GM18907 (cell line): Measurements from ENCODE around the gene CRIM1.

Experiments
- ATAC-seq: cut with Tn5 transposase; IDR thresholded peaks from one replicate; pipeline ENCODE4 v1.9.1; 2021; ENCODE audit warnings: mild to moderate bottlenecking, moderate library complexity; ENCODE audit not compliant: unreplicated experiment

CRIM1 gene

GRCh38 chr2:36509075-36509474, 153.5 kb downstream of the CRIM1 start:
- no peak for ATAC-seq

DNA sequence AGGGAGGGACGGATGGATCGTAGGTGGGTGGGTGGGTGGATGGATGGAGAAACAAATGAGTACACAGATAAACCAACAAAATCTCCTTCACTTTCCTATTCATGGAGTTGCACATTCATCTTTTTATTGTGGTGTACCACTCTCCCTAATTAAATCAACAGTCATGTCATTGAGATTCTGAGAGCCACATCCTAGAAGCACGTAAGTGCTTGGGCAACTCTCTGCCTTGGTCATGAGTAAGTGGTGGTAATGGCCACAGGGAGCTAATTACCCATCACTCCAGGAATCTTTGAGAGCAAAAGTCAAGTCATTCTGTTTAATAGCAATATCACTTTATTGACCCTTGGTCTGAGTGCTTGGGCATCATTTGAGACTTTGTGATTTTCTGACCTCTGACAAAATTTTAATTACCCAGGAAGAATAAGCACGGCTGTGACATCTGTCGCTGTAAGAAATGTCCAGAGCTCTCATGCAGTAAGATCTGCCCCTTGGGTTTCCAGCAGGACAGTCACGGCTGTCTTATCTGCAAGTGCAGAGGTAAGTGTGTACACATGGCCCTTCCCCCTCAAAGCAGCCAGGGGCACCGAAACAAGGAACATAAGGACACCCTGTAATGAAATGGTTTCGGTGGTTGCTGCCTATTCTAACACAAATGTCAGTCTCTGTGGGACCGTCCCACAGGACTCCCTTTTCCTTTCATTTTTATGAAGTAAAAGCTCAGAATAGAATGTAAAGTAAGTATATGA, 156.5 kb downstream of the CRIM1 start:
- peak; percentile 59 for ATAC-seq

DNA sequence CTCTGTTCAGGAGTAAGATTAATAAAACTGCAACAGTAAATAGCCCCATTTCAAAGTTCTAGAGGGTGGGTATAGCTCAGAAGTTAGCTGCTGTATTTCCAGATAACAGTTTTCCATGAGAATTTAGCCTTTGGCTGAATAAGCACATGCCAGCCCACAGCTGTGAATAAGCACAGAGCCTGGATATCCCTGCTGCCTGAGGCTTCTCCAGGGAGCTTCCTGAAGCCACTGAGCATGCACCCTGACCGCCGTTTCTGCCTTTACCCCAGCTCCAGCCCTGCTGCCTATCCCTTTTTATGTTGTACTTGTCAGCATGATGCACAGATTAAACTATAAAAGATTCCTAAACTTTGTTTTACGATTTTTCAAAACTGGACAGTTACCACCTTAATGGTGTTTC, 157.1 kb downstream of the CRIM1 start:
- no peak for ATAC-seq

GRCh38 chr2:36513661-36514060, 158.1 kb downstream of the CRIM1 start:
- ATAC-seq, result no peak

DNA sequence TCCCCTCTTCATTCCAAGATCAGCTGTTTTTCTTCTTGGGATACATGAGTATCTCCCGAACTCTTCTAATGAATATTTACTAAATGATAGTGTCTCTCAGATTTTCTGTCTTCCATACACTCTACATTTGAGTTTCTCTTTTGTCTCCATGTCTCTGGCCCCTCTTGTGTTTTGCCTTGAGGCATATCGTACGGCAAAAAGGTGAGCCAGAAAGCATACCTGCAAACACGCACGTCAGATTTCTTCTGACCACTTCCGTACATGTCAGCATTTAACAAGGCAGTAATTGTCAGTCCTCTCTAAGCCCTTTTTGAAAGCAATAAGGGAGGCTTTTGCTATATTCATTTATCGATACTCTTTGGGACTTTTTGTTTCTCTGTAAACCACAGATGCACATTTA, 160.0 kb downstream of the CRIM1 start:
- ATAC-seq, result no peak

GRCh38 chr2:36516136-36516870, 160.7 kb downstream of the CRIM1 start:
- ATAC-seq, result no peak

- ATAC-seq, result no peak
These were observed 164.9 kb downstream of the CRIM1 start for GRCh38 chr2:36520431-36520830.

GRCh38 chr2:36523153-36523552, 167.6 kb downstream of the CRIM1 start:
- no peak for ATAC-seq

GRCh38 chr2:36525245-36525644, 169.7 kb downstream of the CRIM1 start:
- ATAC-seq, result no peak

- ATAC-seq, result no peak
These were observed 170.6 kb downstream of the CRIM1 start for GRCh38 chr2:36526226-36526625.

GRCh38 chr2:36528274-36528673, 172.7 kb downstream of the CRIM1 start:
- peak; percentile 86 for ATAC-seq

GRCh38 chr2:36528766-36529392, 173.3 kb downstream of the CRIM1 start:
- no peak for ATAC-seq

DNA sequence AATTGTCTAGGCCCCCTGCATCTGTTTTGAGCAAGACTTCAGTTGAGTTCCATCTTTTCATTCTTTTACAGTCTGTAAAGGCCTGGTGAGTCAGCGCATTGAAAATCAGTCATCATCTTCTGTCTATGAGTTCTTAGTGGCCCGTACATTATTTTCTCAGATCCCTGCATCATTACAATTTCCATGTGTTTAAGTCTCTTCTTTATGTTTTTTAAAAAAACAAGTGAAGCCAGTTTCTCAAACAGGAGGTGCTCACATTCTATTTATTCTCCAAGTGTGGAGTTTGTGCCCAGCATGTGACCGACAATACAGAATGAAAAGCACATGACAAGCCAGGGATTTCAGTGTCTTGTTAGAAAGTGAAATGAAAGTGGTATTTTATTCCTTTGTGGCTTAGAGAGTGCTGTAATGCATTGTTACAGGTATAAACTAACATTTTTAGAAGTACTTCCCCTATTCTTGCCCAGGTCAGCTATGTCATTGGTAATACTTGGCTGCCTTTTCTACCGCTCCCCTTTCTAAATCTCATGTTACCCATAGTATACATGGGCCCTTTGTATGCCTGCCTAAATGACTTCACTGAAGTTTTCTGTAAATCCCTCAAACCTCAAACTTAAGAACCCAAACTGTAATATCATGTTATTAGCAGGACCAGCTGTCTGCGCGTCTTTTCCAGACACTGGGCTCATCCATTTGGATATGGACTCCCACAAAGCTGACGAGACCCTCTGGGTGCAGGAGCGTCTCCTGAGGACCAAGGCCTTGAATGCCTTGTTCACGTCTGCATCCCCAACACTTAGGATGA, 174.8 kb downstream of the CRIM1 start:
- ATAC-seq, result peak; percentile 80

DNA sequence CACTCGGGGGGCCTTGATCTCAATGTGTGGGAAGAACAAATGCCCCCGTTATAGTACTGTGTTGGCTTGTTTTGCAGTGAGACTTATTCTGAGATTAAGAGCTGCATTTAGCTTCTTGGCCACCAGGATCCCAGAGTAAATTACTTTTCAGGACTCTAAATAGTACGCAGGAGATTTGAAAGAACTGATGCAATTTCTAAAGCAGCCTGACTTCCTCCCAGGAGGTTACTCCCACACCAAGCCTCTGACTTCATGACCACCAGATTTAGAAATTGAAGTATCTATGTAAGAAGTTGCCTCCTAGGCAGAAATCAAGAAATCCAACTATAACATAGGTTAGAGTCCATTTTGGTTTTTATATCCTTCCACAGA, 175.4 kb downstream of the CRIM1 start:
- no peak for ATAC-seq

GRCh38 chr2:36534275-36534799, 178.8 kb downstream of the CRIM1 start:
- ATAC-seq, result no peak

DNA sequence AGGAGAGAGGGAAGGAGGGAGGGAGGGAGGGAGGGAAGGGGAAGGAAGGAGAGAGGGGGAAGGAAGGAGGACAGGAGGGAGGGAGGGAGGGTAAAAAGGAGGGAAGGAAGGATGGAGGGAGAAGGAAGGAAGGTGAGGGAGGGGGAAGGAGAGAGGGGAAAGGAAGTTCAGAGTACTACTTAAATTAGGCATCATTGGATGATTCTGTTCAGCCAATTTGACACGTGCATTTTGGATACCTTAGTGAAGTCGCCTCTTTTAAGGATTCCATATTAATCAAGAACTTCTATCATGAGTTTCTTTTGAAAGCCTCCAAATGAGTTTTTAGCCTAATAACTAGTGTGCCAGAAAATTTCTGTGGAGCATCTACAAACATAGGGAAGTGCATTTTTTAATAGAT, 179.5 kb downstream of the CRIM1 start:
- no peak for ATAC-seq

- no peak for ATAC-seq
These were observed 181.2 kb downstream of the CRIM1 start for GRCh38 chr2:36536776-36537175.

DNA sequence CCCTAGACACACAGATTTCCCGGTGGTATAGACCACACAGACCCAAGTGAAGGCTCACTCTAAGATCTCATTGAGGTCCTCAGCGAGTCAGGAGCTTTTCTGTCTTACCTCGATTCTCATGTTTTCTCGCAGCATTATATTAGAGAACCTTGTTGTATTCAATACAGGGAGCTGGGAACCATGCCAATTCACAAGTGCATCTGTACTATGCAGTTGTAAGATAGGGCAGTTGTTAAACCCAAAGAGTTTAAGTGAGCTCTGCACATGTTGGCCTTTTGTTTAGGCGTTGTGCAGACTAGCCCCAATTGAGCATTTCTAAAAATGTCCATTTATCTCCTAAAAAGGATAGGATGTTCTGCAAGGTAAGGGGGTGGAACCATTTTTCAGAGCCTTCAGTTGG, 182.8 kb downstream of the CRIM1 start:
- no peak for ATAC-seq

- peak; percentile 83 for ATAC-seq
These were observed 184.1 kb downstream of the CRIM1 start for GRCh38 chr2:36539631-36540030.

- ATAC-seq, result no peak
These were observed 185.6 kb downstream of the CRIM1 start for GRCh38 chr2:36540986-36541754.
